T follicular helper cell (primary cell): Measurements from ENCODE around the gene RPP14.

ENCODE experiments used
- DNase-seq: peaks from one replicate; pipeline ENCODE4 v3.0.0-alpha.2; 2020; ENCODE audit warnings: low read depth

Gene RPP14

DNA sequence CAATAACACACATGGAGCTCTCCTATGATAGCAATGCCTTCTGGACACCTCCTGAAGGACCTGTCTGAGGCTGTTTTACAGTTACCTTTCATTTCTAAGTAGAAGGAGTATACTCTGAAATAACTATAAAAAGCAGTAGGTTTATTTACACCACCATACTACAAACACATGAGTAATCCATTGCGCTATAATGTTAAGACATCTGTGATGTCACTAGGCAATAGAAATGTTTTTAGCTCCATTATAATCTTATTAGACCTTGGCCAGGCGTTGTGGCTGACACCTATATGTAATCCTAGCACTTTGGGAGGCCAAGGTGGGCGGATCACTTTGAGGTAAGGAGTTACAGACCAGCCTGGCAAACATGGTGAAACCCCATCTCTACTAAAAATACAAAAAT is 51.4 kb downstream of the RPP14 start:
- no peak for DNase-seq

DNA sequence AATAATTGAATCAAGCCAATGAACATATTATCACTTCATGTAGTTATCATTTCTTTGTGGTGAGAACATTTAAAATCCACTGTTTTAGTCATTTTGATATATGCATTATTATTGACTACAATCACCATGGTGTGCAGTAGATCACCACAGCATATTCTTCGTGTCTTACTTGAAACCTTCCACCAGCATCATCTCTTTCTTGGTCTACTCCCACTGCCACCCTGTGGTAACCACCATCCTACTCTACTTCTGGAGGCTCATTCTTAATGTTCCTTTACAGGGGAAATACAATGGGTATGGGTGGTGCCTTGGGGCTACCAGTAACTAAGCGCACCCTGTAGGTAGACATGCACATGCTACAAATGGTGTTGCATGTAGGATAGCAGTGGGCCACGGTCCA is 52.0 kb downstream of the RPP14 start:
- DNase-seq, result no peak

GRCh38 chr3:58358808-58359207 is 52.8 kb downstream of the RPP14 start:
- DNase-seq, result no peak

- DNase-seq, result no peak
Measured at GRCh38 chr3:58359621-58360020, 53.6 kb downstream of the RPP14 start.

GRCh38 chr3:58361866-58362265 is 55.8 kb downstream of the RPP14 start:
- DNase-seq, result no peak

DNA sequence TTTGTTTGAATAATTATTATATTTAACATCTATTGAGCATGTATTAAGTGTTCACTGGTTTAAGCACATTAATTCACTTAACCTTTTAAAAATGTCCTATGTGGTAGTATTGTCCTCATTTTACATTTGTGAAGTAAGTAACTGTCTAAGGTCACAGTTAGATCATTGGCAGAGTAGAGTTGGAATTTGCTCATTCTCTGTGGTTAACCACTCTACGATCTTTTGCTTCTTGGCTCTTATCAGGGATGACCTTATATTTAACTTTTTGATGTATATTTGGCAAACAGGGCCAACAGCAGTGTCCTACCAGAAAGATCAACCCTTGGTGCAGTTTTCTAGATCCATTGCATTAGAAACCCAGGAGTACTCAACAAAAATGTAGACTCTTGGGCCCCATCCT is 60.7 kb downstream of the RPP14 start:
- DNase-seq, result no peak

DNA sequence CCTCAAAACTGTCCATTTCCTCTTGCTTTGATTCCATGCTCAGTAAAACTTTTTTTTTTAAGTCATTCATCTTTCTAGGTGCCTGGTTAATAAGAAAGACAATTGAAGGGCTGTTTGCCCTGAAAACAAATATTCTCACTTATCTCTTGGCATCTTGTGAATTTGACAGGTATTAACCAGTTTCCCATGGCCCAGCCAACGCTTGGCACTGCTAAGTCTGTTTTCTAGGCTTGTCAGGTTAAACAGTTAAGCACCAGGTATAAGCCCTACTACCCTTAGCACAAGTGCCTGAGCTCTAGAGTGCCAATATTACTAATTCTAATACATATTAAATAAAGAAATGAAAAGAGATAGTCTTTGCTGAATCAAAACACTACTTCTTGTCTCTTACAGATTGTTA is 63.0 kb downstream of the RPP14 start:
- DNase-seq, result no peak
